Cardiac muscle cell (in vitro differentiated cells and primary cell): ENCODE data around the gene LDB2. TPM values are rescaled to one million over a fixed set of nuclear protein-coding genes. Genes with fewer than 3 reads are reported as not detected.

Experiments used
- DNase-seq, 2 donors: peaks; one replicate each; pipeline versions ENCODE4 v3.0.0 to v3.0.0-alpha.2; 2010 to 2017; ENCODE audit warnings: low read depth in 1 of 2, low spot score in 1 of 2
- H3K27ac ChIP-seq: fragments of 200-600 bp; sonication (generic); 2 replicates; pipeline ENCODE4 v1.5.1; 2016
- H3K27me3 ChIP-seq: fragments of 200-600 bp; sonication (generic); 2 replicates; pipeline ENCODE4 v1.6.0; 2016; ENCODE audit warnings: control low read depth
- H3K36me3 ChIP-seq: fragments of 200-600 bp; sonication (generic); 2 replicates; pipeline ENCODE4 v1.5.1; 2016; ENCODE audit warnings: control low read depth
- H3K4me1 ChIP-seq: fragments of 200-600 bp; sonication (generic); 2 replicates; pipeline ENCODE4 v1.8.1; 2017; ENCODE audit warnings: low read depth, mild to moderate bottlenecking, mixed run types
- H3K4me3 ChIP-seq: fragments of 200-600 bp; sonication (generic); 2 replicates; pipeline ENCODE4 v1.5.1; 2016; ENCODE audit warnings: mild to moderate bottlenecking
- H3K9me3 ChIP-seq: fragments of 200-600 bp; sonication (generic); 2 replicates; pipeline ENCODE4 v1.5.1; 2017; ENCODE audit warnings: low read depth, mild to moderate bottlenecking, control low read depth
- polyA plus RNA-seq: library from polyadenylated mRNA; unstranded; fragments of >200 nt; fragmentation: Nextera tagmentation; extraction: Ambion mirVana; gene quantifications from 2 replicates; pipeline ENCODE4 v1.2.1, GENCODE V29; 2016
- total RNA-seq: library from RNA; depleted of rRNA; stranded (reverse); fragments of >200 nt; gene quantifications from 2 replicates; pipeline ENCODE4 v1.2.3, GENCODE V29; 2016
- TF ChIP-seq, protein P1 (sequence below): IDR thresholded peaks from 2 replicates; pipeline ENCODE4 v1.5.1; 2012; ENCODE audit warnings: low read depth, mild to moderate bottlenecking, low read length

Gene LDB2
- total and polyA plus RNA-seq, 2 experiments from 2014 or later, result 10.4 to 12.4 TPM

DNA sequence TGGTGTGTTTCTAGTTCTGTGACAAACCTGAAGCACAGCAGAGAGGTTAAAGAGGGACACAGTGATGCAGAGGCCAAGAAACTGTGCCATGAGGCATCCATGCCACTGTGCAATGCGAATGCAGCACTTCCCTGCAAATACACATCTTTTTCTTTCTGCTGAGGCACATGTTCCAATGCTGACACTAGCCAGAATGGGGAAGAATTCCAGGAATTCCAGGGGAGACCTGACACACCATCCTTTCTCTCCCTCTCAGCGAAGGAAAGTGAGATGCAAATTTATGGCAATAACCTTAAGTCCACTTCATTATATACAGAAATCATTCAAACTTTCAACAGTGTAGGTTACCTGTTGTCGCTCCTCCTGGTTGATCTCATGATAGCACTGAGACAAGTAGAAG is 204.8 kb downstream of the LDB2 start:
- H3K36me3 ChIP-seq, result no peaks in the 10 kb centered on the region
- no peak overlapping the region for H3K4me3 ChIP-seq
- DNase-seq, result no peak
- no peaks in the 10 kb centered on the region for H3K4me1 ChIP-seq
- TF ChIP-seq, protein P1, sequence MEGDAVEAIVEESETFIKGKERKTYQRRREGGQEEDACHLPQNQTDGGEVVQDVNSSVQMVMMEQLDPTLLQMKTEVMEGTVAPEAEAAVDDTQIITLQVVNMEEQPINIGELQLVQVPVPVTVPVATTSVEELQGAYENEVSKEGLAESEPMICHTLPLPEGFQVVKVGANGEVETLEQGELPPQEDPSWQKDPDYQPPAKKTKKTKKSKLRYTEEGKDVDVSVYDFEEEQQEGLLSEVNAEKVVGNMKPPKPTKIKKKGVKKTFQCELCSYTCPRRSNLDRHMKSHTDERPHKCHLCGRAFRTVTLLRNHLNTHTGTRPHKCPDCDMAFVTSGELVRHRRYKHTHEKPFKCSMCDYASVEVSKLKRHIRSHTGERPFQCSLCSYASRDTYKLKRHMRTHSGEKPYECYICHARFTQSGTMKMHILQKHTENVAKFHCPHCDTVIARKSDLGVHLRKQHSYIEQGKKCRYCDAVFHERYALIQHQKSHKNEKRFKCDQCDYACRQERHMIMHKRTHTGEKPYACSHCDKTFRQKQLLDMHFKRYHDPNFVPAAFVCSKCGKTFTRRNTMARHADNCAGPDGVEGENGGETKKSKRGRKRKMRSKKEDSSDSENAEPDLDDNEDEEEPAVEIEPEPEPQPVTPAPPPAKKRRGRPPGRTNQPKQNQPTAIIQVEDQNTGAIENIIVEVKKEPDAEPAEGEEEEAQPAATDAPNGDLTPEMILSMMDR, result no peak
- H3K9me3 ChIP-seq, result no peaks in the 10 kb centered on the region
- no peak overlapping the region for H3K27ac ChIP-seq
- H3K27me3 ChIP-seq, result no peaks in the 10 kb centered on the region

DNA sequence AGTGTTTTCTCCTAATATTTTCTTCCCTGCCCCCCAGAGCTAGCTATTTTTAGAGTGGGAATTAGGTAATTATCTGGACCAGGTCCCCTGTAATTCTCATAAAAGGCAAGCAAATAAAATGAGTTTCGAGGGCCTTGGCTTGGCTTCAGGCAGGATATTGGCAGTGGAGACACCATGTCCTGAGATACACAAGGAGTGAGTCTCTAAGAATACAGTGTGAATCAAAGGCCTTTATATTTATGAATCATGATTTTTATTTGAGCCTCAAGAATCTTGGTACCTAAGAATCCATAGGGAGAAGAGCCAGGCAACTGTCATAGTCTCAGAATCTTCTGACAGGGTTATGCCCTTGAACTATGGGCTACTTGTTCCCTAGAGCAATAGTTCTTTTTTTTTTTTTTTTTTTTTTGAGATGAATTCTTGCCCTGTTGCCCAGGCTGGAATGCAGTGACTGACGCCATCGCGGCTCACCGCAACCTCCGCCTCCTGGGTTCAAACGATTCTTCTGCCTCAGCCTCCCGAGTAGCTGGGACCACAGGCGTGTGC is 205.4 kb downstream of the LDB2 start:
- TF ChIP-seq, protein P1, result no peak
- no peaks in the 10 kb centered on the region for H3K36me3 ChIP-seq
- H3K9me3 ChIP-seq, result no peaks in the 10 kb centered on the region
- H3K4me3 ChIP-seq, result no peak overlapping the region
- H3K27me3 ChIP-seq, result no peaks in the 10 kb centered on the region
- H3K27ac ChIP-seq, result no peak overlapping the region
- DNase-seq, result no peak
- H3K4me1 ChIP-seq, result no peaks in the 10 kb centered on the region

DNA sequence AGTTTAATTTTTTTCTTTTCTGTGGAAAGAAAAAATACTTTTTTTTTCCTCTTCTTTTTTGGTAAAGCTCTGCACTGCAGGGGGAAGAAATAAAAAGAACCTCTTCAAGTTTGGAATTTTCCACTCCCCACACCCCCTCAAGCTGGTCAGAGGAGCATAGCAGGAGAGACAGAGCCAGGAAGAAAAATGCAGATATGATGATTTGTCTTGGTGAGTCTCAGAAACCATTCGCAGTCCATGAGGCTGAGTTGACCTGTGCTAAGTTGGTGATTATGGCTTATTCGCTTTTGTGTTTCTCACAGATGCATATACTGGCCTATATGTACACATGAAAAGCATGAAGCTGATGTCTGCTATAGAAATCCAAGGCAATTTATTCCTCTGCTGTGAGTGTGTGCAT is 205.9 kb downstream of the LDB2 start:
- Histone ChIP-seq H3K4me1 (no peaks in the 10 kb centered on the region), H3K4me3 (no peak overlapping the region), H3K27ac (no peak overlapping the region), H3K27me3 (no peaks in the 10 kb centered on the region), H3K9me3 (no peaks in the 10 kb centered on the region), H3K36me3 (no peaks in the 10 kb centered on the region)
- no peak for DNase-seq
- TF ChIP-seq, protein P1, result no peak

DNA sequence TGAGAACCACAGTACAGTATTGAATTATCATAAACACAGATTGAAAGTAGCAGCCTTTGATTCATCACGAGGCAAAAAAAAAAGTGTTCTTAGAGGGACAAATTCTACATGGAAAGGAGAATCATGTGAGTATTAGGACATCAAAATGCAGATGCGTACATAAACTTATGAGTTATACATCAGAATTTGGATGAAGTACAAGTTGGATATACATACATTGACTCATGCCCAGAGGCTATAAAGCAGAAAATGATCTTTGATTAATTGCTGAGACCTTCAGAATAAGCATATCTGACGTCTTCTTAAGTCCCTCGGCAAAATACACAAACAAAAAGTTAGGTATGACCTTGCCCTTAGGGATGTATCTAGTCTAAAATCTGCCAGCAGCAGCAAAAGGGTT is 206.4 kb downstream of the LDB2 start:
- TF ChIP-seq, protein P1, result no peak
- Histone ChIP-seq H3K36me3 (no peaks in the 10 kb centered on the region), H3K4me1 (no peaks in the 10 kb centered on the region), H3K4me3 (no peak overlapping the region), H3K27ac (no peak overlapping the region), H3K9me3 (no peaks in the 10 kb centered on the region), H3K27me3 (no peaks in the 10 kb centered on the region)
- no peak for DNase-seq

DNA sequence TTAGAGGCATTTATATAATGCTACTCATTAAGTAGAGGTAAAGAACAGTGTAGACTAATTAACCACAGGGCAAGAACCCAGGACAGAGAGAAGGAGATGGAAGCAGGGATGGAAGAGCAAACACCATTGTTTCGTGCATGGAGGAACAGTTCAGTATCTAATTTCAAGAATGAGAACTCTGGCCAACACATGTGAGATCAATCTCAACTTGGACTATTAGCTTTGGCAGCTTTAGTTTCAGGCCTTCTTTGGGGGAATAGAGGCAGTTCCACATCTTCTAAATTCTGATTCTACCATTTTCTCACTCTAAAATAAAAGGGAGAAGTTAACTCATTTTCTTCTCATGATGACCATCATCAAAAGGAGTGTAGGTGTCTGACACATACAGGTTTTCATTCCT is 207.0 kb downstream of the LDB2 start:
- Histone ChIP-seq H3K4me3 (no peak overlapping the region), H3K27me3 (no peaks in the 10 kb centered on the region), H3K9me3 (no peaks in the 10 kb centered on the region), H3K4me1 (no peaks in the 10 kb centered on the region), H3K36me3 (no peaks in the 10 kb centered on the region), H3K27ac (no peak overlapping the region)
- TF ChIP-seq, protein P1, result no peak
- no peak for DNase-seq

DNA sequence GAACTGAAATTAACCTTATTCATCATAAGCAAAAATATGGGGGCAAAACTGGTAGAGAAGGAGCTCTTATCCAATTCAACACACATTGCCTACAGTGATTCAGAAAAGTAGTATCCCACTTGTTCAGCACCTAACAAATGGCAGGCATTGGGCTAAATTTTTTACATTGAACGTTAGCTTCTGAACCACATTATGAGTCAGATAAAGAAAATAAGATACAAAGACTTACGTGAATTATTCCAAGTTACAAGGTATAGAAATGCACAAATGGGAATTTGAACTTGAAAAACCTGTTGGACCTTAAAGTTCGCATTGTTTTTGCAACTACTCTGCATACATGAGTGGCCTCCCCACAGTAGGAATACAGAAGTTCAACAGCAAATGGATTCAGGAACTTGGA is 210.6 kb downstream of the LDB2 start:
- Histone ChIP-seq H3K36me3 (no peaks in the 10 kb centered on the region), H3K4me3 (no peak overlapping the region), H3K27ac (no peak overlapping the region), H3K27me3 (no peaks in the 10 kb centered on the region), H3K9me3 (no peaks in the 10 kb centered on the region), H3K4me1 (no peaks in the 10 kb centered on the region)
- TF ChIP-seq, protein P1, result no peak
- no peak for DNase-seq
